PC-3 (cell line): Measurements from ENCODE around the gene PRPF38B.

ENCODE experiments used
- EZH2 ChIP-seq: fragments of 300-600 bp; sonication (generic); IDR thresholded peaks from one replicate; pipeline ENCODE4 v1.6.1; 2017; ENCODE audit warnings: antibody characterized with exemption, mild to moderate bottlenecking, low read length; ENCODE audit not compliant: unreplicated experiment
- EZH2phosphoT487 ChIP-seq: fragments of 300-600 bp; sonication (generic); IDR thresholded peaks from 2 replicates; pipeline ENCODE4 v1.6.1; 2018; ENCODE audit warnings: mild to moderate bottlenecking, antibody characterized with exemption, low read length, borderline replicate concordance
- TF ChIP-seq, protein P1 (sequence below): fragments of 300-600 bp; sonication (generic); conservative IDR thresholded peaks from 2 replicates; pipeline ENCODE4 v1.5.1; 2017; ENCODE audit warnings: antibody characterized with exemption, low read depth, mild to moderate bottlenecking, low read length

- TF ChIP-seq, protein P1, sequence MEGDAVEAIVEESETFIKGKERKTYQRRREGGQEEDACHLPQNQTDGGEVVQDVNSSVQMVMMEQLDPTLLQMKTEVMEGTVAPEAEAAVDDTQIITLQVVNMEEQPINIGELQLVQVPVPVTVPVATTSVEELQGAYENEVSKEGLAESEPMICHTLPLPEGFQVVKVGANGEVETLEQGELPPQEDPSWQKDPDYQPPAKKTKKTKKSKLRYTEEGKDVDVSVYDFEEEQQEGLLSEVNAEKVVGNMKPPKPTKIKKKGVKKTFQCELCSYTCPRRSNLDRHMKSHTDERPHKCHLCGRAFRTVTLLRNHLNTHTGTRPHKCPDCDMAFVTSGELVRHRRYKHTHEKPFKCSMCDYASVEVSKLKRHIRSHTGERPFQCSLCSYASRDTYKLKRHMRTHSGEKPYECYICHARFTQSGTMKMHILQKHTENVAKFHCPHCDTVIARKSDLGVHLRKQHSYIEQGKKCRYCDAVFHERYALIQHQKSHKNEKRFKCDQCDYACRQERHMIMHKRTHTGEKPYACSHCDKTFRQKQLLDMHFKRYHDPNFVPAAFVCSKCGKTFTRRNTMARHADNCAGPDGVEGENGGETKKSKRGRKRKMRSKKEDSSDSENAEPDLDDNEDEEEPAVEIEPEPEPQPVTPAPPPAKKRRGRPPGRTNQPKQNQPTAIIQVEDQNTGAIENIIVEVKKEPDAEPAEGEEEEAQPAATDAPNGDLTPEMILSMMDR = no peak
- TF ChIP-seq EZH2 = no peak
- no peak for TF ChIP-seq EZH2phosphoT487
Measured at GRCh38 chr1:108703939-108704338, 11.8 kb downstream of the PRPF38B start.
